GM19099 (cell line): Measurements from ENCODE around the gene EMX1.

Source experiments
- POLR2A ChIP-seq: IDR thresholded peaks from 3 replicates; pipeline ENCODE4 v1.6.1; 2011; ENCODE audit warnings: low read depth; ENCODE audit not compliant: insufficient read length; ENCODE audit errors: extremely low read depth

The EMX1 gene

DNA sequence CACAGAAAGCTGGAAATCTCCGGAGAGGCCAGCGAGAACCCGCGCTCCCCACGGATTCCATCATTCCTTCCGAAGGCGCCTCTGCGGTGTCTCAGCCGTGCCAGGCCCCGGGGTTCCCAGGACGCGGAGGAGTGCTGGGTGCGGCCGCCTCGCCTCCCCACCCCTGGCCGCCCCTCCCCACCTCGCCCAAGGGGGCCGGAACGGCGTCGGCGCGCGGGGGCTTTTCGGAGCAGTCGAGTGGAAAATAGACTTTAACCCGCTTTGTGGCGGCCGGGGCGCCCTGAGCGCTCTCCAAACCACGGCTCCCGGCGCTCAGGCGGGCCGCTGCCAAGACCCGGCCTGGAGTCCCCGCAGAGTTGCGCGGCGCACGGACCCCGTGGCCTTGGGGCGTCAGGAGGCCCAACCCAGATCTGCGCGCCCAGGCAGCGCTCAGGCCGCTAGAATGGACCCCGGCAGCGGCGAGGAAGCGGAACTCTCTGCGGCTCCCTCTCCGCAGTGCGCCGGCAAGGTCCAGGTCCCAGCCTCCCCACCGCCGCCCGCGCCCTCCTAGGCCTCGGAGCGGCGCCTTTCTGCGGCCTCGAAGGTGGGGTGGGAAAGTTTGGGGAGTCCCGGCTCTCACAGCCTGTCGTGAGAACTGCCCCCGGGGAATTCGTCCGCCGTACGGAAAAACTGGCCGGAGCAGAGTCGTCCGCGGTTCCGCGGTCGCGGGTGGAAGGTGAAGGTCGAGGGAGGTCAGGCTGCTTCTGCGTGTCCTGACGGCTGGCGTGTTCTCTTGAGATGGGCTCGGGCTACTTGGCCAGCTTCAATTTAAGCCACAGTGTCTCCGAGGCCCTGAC, 1.2 kb upstream of the EMX1 start:
- TF ChIP-seq POLR2A, result peak; percentile 34

DNA sequence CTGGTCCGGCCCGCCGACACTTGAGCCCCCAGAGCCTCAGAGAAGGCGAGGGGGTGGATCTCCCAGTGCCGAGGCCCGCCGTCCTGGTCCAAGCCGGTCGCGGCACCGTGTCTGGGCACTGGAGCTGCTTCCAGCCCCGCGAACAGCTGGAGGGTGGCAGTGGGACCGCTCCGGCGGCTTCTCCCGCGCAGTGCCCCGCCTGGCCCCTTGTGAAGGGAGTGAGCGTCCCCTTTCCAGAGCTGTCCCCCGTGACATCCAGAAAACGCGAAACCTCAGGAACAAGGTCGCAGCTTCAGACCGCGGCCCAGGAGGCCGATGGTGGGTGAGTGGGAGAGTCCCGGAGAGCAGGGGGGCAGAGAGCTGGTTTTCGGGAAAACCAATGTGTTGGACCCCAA, 579 bp upstream of the EMX1 start:
- no peak for TF ChIP-seq POLR2A

DNA sequence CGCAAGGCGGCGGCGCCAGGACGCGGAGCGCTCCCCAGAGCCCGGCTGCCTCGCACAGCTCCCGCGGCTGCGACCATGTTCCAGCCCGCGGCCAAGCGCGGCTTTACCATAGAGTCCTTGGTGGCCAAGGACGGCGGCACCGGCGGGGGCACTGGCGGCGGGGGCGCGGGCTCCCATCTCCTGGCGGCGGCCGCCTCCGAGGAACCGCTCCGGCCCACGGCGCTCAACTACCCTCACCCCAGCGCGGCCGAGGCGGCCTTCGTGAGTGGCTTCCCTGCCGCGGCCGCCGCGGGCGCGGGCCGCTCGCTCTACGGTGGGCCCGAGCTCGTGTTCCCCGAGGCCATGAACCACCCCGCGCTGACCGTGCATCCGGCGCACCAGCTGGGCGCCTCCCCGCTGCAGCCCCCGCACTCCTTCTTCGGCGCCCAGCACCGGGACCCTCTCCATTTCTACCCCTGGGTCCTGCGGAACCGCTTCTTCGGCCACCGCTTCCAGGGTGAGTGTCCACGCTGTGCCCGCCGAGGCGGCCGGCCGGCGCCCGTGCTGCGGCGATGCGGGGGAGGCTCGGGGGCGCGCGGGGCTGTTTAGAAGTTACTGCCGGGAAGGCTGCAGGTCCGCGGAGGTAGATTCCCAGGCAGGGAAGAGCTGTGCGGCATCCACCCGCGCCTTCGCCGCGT, 696 bp downstream of the EMX1 start:
- TF ChIP-seq POLR2A, result no peak

- no peak for TF ChIP-seq POLR2A
Observed at GRCh38 chr2:72919414-72920317, 2.3 kb downstream of the EMX1 start.

DNA sequence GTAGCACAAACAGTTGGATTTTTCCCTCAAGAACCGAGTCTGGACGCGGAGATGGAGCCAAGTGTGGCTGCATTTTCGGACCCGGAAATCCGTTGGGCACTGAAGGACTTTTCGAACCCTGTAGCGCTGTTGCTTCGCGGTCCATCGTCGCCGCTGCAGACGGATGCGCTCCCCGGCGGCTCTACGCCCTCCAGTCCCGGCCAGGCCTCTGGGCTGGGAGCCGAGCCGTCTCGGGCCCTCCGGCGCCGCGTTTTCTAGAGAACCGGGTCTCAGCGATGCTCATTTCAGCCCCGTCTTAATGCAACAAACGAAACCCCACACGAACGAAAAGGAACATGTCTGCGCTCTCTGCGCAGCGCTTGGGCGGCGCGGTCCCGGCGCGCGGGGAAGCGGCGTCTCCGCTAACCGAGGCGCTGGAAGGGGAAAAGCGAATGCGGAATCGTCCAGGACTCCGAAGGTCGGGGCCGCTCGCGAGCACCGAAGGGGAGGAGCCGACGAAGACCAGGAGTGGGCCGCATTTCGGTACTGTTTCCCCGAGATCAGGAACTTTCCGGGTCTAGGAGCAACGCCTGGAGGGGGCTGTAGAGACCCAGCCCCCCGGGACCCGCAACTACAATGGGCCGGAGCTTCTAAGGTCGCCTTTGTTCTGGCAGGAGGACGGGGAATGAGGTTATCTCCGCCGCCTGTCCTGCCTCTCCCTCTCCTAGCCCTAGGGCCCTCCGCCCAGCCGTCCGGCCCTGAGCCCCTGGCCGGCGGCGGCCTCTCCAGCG, 3.2 kb downstream of the EMX1 start:
- no peak for TF ChIP-seq POLR2A

GRCh38 chr2:72921088-72921851, 4.0 kb downstream of the EMX1 start:
- TF ChIP-seq POLR2A, result no peak

GRCh38 chr2:72921853-72922252, 4.5 kb downstream of the EMX1 start:
- TF ChIP-seq POLR2A, result no peak

DNA sequence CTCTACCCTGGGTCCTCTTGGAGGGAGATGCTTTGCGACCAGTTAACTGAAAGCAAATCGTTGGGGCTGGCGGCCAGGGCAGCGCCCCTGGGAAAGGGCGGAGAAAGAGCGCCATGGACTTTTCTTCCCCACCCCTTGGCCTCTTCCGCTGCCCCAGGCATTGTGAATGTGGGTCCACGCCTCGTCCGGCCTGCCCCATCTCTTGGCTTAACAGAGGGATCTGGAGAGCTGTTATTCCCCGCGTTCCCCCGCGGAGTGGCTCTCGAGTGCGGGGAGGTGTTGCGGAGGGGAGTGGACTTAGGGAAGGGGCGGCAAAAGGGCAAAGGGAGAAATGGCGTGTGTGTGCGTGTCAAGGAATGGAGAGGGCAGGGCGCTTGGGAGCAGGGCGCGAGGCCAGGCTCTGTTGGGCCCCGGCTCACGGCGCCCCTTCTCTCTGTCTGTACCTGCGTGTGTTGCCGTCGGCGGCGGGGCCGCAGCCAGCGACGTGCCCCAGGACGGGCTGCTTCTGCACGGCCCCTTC, 6.6 kb downstream of the EMX1 start:
- no peak for TF ChIP-seq POLR2A

DNA sequence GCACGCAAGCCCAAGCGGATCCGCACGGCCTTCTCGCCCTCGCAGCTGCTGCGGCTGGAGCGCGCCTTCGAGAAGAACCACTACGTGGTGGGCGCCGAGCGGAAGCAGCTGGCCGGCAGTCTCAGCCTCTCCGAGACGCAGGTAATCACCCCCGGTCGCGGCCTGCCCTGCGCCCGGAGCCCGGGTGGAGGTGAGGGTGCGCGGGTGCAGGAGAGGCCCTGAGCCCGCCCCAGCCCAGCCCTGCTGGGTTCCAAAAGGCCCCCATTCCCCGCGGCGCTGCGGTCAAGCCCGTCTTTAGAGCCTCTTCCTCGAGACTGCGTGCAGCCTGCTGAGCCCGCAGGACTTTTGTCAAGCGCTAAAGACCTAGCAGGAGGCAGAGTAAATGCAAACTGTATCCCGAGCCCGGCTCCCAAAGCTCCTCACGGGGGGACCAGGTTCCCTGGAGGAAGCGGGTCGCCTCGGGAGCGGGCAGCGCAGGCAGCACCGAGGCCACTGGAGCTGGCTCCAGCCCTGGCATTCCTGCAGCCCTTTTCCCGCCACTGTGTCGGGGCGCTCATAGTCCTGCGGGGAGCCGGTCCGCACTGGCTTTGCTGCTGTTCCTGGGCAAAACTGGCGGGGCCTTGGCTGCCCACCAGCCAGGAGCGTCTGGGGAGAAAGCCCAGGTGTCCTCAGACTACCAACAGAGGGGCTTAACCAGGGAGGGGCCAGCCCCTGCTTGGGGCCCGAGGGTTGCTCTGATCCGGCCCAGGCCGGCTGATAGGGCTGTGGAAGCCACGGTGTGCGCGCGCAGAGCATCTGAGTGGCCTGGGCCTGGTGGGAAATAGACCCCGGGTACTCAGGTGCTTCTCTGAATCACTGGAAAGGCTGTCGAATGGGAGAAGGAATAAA, 7.3 kb downstream of the EMX1 start:
- TF ChIP-seq POLR2A, result peak; percentile 24

DNA sequence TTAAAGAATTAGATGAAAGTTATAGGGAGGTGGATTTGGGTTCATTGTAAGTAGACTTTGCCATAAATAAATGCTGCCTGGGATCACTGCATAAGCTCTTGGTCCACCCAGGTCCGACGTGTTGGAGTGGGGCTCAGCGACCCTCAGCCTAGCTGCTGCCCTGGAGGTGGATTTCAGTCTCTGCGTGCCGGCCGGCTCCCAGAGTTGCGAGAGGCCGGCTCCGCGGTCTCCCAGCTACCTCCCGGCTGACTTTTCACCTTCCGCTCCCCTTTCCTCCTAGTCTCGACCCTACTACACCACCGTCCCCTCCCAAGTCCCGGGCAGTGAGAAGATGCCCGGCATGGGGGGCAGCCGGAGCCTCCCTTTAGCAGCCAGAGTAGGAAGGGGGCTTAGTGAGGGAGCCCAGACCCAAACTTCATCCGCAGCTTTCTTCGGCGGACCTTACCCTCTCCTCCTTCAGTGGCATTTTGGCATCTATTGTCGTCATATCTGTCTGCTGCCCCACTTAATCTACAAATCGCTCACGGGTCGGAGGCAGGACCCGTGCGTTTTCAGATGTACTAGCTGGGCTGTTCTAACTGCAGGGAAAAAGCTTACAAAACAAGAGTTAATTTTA, 8.1 kb downstream of the EMX1 start:
- TF ChIP-seq POLR2A, result no peak

DNA sequence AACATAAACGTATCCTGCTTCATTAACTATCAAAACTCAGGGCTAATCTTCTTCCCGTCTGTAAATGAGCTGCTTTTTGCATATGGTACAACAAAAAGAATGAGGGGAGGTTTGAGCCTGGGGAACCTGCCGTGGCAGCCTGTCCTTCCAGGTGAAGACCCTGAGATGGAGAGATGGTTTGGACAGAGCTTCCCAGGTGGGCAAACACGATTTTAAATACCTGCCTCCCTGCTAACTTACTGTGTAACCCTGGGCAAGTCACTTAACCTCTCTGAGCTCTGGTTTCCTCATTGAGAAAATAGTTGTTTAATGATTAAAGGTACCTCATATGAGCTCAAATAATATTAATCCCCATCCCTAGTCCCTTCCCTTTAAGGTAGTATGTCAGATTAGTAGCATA, 9.0 kb downstream of the EMX1 start:
- TF ChIP-seq POLR2A, result no peak

GRCh38 chr2:72926811-72927465, 9.6 kb downstream of the EMX1 start:
- no peak for TF ChIP-seq POLR2A
